Measurements from ENCODE around the gene MYO18A.

GRCh38 chr17:29073520-29073919 lies 106.7 kb downstream of the MYO18A start:
- TF ChIP-seq EZH2 (IDR thresholded peaks at IDR 0.05; ENCODE audit: insufficient read depth, low read length) (no peak), CTCF (IDR thresholded peaks at IDR 0.05; ENCODE audit: insufficient read depth, low read depth, low read length) (no peak)
